Keratinocyte (primary cell): Measurements from ENCODE around the gene DNAJC18.
"Not testable (repeated sequence)": the region's sequence is repeated elsewhere in the genome, so short reads cannot be mapped to it uniquely, and the experiment has no call there.

Experiments
- EZH2 ChIP-seq: IDR thresholded peaks from one replicate; pipeline ENCODE4 v1.6.1; 2012; ENCODE audit warnings: inconsistent platforms, mild to moderate bottlenecking, low read length, moderate library complexity
- TF ChIP-seq, protein P1 (sequence below), 3 experiments: IDR thresholded peaks in 1 of 3; conservative IDR thresholded peaks in 1 of 3; optimal IDR thresholded peaks in 1 of 3; 2 replicates in 2 of 3; 3 replicates in 1 of 3; pipeline versions ENCODE3 to v1.5.1; 2011; ENCODE audit warnings: low read length in 3 of 3, mild to moderate bottlenecking in 3 of 3, moderate library complexity in 2 of 3, control low read depth in 1 of 3, inconsistent platforms in 1 of 3; ENCODE audit not compliant: insufficient read depth in 2 of 3; ENCODE audit errors: extremely low read depth in 1 of 3

DNA sequence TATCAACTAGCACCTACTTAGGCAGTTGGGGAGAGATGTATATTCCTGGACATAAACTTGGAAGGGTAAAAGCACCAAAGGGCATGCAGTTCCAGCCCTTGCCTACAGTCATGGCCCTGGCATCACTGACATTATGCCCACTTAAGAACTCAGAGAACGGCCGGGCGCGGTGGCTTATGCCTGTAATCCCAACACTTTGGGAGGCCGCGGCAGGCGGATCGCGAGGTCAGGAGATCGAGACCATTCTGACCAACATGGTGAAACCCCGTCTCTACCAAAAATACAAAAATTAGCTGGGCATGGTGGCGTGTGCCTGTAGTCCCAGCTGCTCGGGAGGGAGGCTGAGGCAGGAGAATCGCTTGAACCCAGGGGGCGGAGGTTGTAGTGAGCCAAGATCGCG is 1.1 kb upstream of the DNAJC18 start:
- TF ChIP-seq, protein P1, sequence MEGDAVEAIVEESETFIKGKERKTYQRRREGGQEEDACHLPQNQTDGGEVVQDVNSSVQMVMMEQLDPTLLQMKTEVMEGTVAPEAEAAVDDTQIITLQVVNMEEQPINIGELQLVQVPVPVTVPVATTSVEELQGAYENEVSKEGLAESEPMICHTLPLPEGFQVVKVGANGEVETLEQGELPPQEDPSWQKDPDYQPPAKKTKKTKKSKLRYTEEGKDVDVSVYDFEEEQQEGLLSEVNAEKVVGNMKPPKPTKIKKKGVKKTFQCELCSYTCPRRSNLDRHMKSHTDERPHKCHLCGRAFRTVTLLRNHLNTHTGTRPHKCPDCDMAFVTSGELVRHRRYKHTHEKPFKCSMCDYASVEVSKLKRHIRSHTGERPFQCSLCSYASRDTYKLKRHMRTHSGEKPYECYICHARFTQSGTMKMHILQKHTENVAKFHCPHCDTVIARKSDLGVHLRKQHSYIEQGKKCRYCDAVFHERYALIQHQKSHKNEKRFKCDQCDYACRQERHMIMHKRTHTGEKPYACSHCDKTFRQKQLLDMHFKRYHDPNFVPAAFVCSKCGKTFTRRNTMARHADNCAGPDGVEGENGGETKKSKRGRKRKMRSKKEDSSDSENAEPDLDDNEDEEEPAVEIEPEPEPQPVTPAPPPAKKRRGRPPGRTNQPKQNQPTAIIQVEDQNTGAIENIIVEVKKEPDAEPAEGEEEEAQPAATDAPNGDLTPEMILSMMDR (optimal IDR thresholded peaks at IDR 0.05 in 1 of 3, IDR thresholded peaks at IDR 0.05 in 1 of 3, conservative IDR thresholded peaks at IDR 0.05 in 1 of 3; ENCODE audit: extremely low read depth in 1 of 3, insufficient read depth in 2 of 3, low read length in 3 of 3): not testable (repeated sequence)
- not testable (repeated sequence) for TF ChIP-seq EZH2
